IMR-90 (cell line): ENCODE results near the gene AVPR1A. TPM values are rescaled to one million over a fixed set of nuclear protein-coding genes. Genes with fewer than 3 reads are reported as not detected.

Experiments used
- ATAC-seq: fragments of 200-7000 bp; cut with Tn5 transposase; 2 replicates; pipeline ENCODE4 v1.9.1; 2020; ENCODE audit warnings: low read depth, mild to moderate bottlenecking, moderate library complexity
- BruUV-seq: library from RNA; stranded (reverse); fragments of 400-500 nt; replicated peaks from 2 replicates; lab custom pipeline; 2021; lab: Mats Ljungman, UMichigan
- CTCF ChIA-PET: fragments of 300-600 bp; formaldehyde crosslinking; extraction: SDS; loops from one replicate; lab custom pipeline; 2021; ENCODE audit warnings: antibody characterized with exemption; lab: Yijun Ruan, JAX
- POLR2A ChIA-PET: fragments of 300-600 bp; sonication (Branson Sonifier 250); formaldehyde crosslinking; loops from one replicate; lab custom pipeline; 2022; ENCODE audit warnings: antibody characterized with exemption; ENCODE audit not compliant: unreplicated experiment; lab: Charles Lee
- DNase-seq: peaks from one replicate; pipeline ENCODE4 v3.0.0; 2013
- H2AFZ ChIP-seq: replicated peaks from 2 replicates; pipeline ENCODE3; 2013; ENCODE audit warnings: low read length, mild to moderate bottlenecking; ENCODE audit not compliant: poor library complexity
- H2AK5ac ChIP-seq: 2 replicates; pipeline ENCODE4 v1.6.1; 2013; ENCODE audit warnings: low read depth, low read length, inconsistent platforms
- H2AK9ac ChIP-seq: replicated peaks from 2 replicates; pipeline ENCODE3; 2013; ENCODE audit warnings: mild to moderate bottlenecking, low read depth, low read length, moderate library complexity; ENCODE audit not compliant: poor library complexity
- H2BK120ac ChIP-seq: 2 replicates; pipeline ENCODE4 v1.6.1; 2013; ENCODE audit warnings: low read depth, low read length, inconsistent platforms
- H2BK15ac ChIP-seq: 3 replicates; pipeline ENCODE4 v1.6.1; 2013; ENCODE audit warnings: low read depth, low read length, inconsistent platforms
- H2BK20ac ChIP-seq: 2 replicates; pipeline ENCODE4 v1.6.1; 2013; ENCODE audit warnings: low read depth, mild to moderate bottlenecking, inconsistent platforms, low read length, moderate library complexity
- H2BK5ac ChIP-seq: 2 replicates; pipeline ENCODE4 v1.6.1; 2013; ENCODE audit warnings: mild to moderate bottlenecking, low read depth, low read length, inconsistent platforms; ENCODE audit not compliant: poor library complexity, severe bottlenecking
- H3K14ac ChIP-seq: replicated peaks from 2 replicates; pipeline ENCODE4 v1.6.1; 2013; ENCODE audit warnings: low read depth, low read length, inconsistent platforms
- H3K18ac ChIP-seq: 2 replicates; pipeline ENCODE4 v1.6.1; 2013; ENCODE audit warnings: low read depth, low read length, control low read depth
- H3K23ac ChIP-seq: 2 replicates; pipeline ENCODE4 v1.6.1; 2013; ENCODE audit warnings: low read depth, low read length, inconsistent platforms
- H3K27ac ChIP-seq: 2 replicates; pipeline ENCODE4 v1.5.1; 2013; ENCODE audit warnings: mild to moderate bottlenecking, control low read depth, low read length; ENCODE audit not compliant: insufficient read depth
- H3K27me3 ChIP-seq: 2 replicates; pipeline ENCODE4 v1.6.1; 2013; ENCODE audit warnings: low read length; ENCODE audit not compliant: control insufficient read depth, insufficient read depth
- H3K36me3 ChIP-seq: 2 replicates; pipeline ENCODE4 v1.6.1; 2013; ENCODE audit warnings: low read length, mixed read lengths; ENCODE audit not compliant: control insufficient read depth, insufficient read depth
- H3K4ac ChIP-seq: 2 replicates; pipeline ENCODE4 v1.6.1; 2013; ENCODE audit warnings: low read depth, low read length, inconsistent platforms
- H3K4me1 ChIP-seq: 2 replicates; pipeline ENCODE4 v1.6.1; 2013; ENCODE audit warnings: low read length, mixed read lengths; ENCODE audit not compliant: control insufficient read depth, insufficient read depth
- H3K4me2 ChIP-seq: 2 replicates; pipeline ENCODE4 v1.6.1; 2013; ENCODE audit warnings: low read depth, mild to moderate bottlenecking, control low read depth, low read length, moderate library complexity
- H3K4me3 ChIP-seq: 2 replicates; pipeline ENCODE4 v1.5.1; 2013; ENCODE audit warnings: low read depth, mild to moderate bottlenecking, control low read depth, low read length, moderate library complexity; ENCODE audit not compliant: insufficient read depth
- H3K56ac ChIP-seq: 2 replicates; pipeline ENCODE4 v1.6.1; 2013; ENCODE audit warnings: low read length, inconsistent platforms; ENCODE audit not compliant: insufficient read depth; ENCODE audit errors: extremely low read depth
- H3K79me1 ChIP-seq, 2 experiments: 2 replicates each; pipeline ENCODE4 v1.6.1; 2013; ENCODE audit warnings: low read length in 2 of 2, inconsistent platforms in 1 of 2, low read depth in 1 of 2
- H3K9ac ChIP-seq: 2 replicates; pipeline ENCODE4 v1.6.1; 2013; ENCODE audit warnings: low read depth, low read length, control low read depth
- H3K9me1 ChIP-seq: 2 replicates; pipeline ENCODE4 v1.6.1; 2013; ENCODE audit warnings: low read length, inconsistent platforms; ENCODE audit not compliant: insufficient read depth
- H3K9me3 ChIP-seq: 2 replicates; pipeline ENCODE4 v1.6.1; 2013; ENCODE audit warnings: low read length; ENCODE audit not compliant: control insufficient read depth, insufficient read depth
- H4K20me1 ChIP-seq: 2 replicates; pipeline ENCODE4 v1.6.1; 2013; ENCODE audit warnings: low read length, inconsistent platforms; ENCODE audit not compliant: insufficient read depth
- H4K5ac ChIP-seq: 2 replicates; pipeline ENCODE4 v1.6.1; 2013; ENCODE audit warnings: mild to moderate bottlenecking, low read depth, low read length, control low read depth
- H4K8ac ChIP-seq, 2 experiments: 2 replicates each; pipeline ENCODE4 v1.6.1; 2013; ENCODE audit warnings: low read depth in 2 of 2, low read length in 2 of 2, control low read depth in 1 of 2, inconsistent platforms in 1 of 2
- H4K91ac ChIP-seq: 2 replicates; pipeline ENCODE4 v1.6.1; 2013; ENCODE audit warnings: low read depth, low read length, inconsistent platforms; ENCODE audit not compliant: insufficient read depth
- BHLHE40 ChIP-seq: fragments of 150-350 bp; IDR thresholded peaks from 2 replicates; pipeline ENCODE4 v1.6.1; 2016; ENCODE audit warnings: mild to moderate bottlenecking, low read depth, low read length
- CEBPB ChIP-seq: IDR thresholded peaks from 2 replicates; pipeline ENCODE4 v1.6.1; 2012; ENCODE audit warnings: low read depth, low read length, improper control_type of control experiment
- CHD1 ChIP-seq: IDR thresholded peaks from 2 replicates; pipeline ENCODE4 v1.6.1; 2012; ENCODE audit warnings: low read depth, low read length, improper control_type of control experiment
- CTCF ChIP-seq: conservative IDR thresholded peaks from 2 replicates; pipeline ENCODE4 v1.5.1; 2012; ENCODE audit warnings: mild to moderate bottlenecking, low read depth, low read length, improper control_type of control experiment
- ELK1 ChIP-seq: fragments of 150-350 bp; IDR thresholded peaks from 2 replicates; pipeline ENCODE4 v1.6.1; 2016; ENCODE audit warnings: low read depth, mild to moderate bottlenecking, low read length, moderate library complexity, borderline replicate concordance
- FOS ChIP-seq: fragments of 150-350 bp; IDR thresholded peaks from 2 replicates; pipeline ENCODE4 v1.6.1; 2016; ENCODE audit warnings: low read depth, low read length
- MAFK ChIP-seq: IDR thresholded peaks from 2 replicates; pipeline ENCODE4 v1.6.1; 2012; ENCODE audit warnings: low read depth, low read length, improper control_type of control experiment
- MAZ ChIP-seq: IDR thresholded peaks from 2 replicates; pipeline ENCODE4 v1.6.1; 2012; ENCODE audit warnings: low read depth, mild to moderate bottlenecking, low read length, improper control_type of control experiment, moderate library complexity, borderline replicate concordance
- MXI1 ChIP-seq: IDR thresholded peaks from 2 replicates; pipeline ENCODE4 v1.6.1; 2012; ENCODE audit warnings: low read depth, mild to moderate bottlenecking, low read length, moderate library complexity, borderline replicate concordance
- NFE2L2 ChIP-seq: fragments of 150-350 bp; IDR thresholded peaks from 2 replicates; pipeline ENCODE4 v1.6.1; 2016; ENCODE audit warnings: low read depth, mild to moderate bottlenecking, low read length
- POLR2A ChIP-seq: IDR thresholded peaks from 2 replicates; pipeline ENCODE4 v1.6.1; 2012; ENCODE audit warnings: mild to moderate bottlenecking, low read depth, low read length
- RAD21 ChIP-seq: IDR thresholded peaks from 2 replicates; pipeline ENCODE4 v1.6.1; 2012; ENCODE audit warnings: low read length, improper control_type of control experiment
- RCOR1 ChIP-seq: IDR thresholded peaks from 2 replicates; pipeline ENCODE4 v1.6.1; 2012; ENCODE audit warnings: mild to moderate bottlenecking, low read length, improper control_type of control experiment; ENCODE audit not compliant: insufficient replicate concordance
- RFX5 ChIP-seq: IDR thresholded peaks from 2 replicates; pipeline ENCODE4 v1.8.0; 2012; ENCODE audit warnings: low read depth, mild to moderate bottlenecking, low read length, moderate library complexity
- SMC3 ChIP-seq: fragments of 150-350 bp; IDR thresholded peaks from 2 replicates; pipeline ENCODE4 v1.6.1; 2016; ENCODE audit warnings: low read depth, mild to moderate bottlenecking, antibody characterized with exemption, low read length, moderate library complexity
- USF2 ChIP-seq: fragments of 150-350 bp; IDR thresholded peaks from 2 replicates; pipeline ENCODE4 v1.6.1; 2017; ENCODE audit warnings: mild to moderate bottlenecking, antibody characterized with exemption, low read length, low read depth
- dilution Hi-C: fragments of 300-500 bp; cut with HindIII; formaldehyde crosslinking; loops from one replicate; pipeline ENCODE4 v1.14.3; 2018; ENCODE audit warnings: low sequenced_read_pairs; ENCODE audit not compliant: unreplicated experiment
- in situ Hi-C: fragments of 300-500 bp; cut with MboI; formaldehyde crosslinking; loops from 3 replicates; pipeline ENCODE4 v1.14.3; 2019; ENCODE audit warnings: low sequenced_read_pairs, inconsistent platforms, mixed read lengths
- intact Hi-C: fragments of 100-400 bp; cut with micrococcal nuclease; formaldehyde crosslinking; loops from 2 replicates; pipeline ENCODE4 v1.10.0; 2022
- polyA plus RNA-seq, 3 experiments: library from polyadenylated mRNA; depleted of rRNA; stranded (reverse); fragments of >200 nt; gene quantifications; 2 replicates each; pipeline ENCODE4 v1.2.3, GENCODE V29; 2012; ENCODE audit warnings: low replicate concordance in 1 of 3
- total RNA-seq: library from RNA; depleted of rRNA; stranded (reverse); fragments of >200 nt; gene quantifications from 2 replicates; pipeline ENCODE4 v1.2.3, GENCODE V29; 2012

Gene AVPR1A
- total and polyA plus RNA-seq, 2 of the 4 experiments (the other 2 are of a cell fraction), result not detected

- Histone ChIP-seq H3K9ac (no peak overlapping the region), H4K91ac (no peak overlapping the region), H2AFZ (no peak overlapping the region), H3K9me1 (no peaks in the 10 kb centered on the region), H3K4ac (no peak overlapping the region), H3K27ac (no peak overlapping the region), H2BK15ac (no peak overlapping the region), H4K20me1 (no peaks in the 10 kb centered on the region), H3K36me3 (no peaks in the 10 kb centered on the region), H2BK120ac (no peak overlapping the region), H4K5ac (no peak overlapping the region), H3K23ac (no peak overlapping the region), H3K27me3 (no peaks in the 10 kb centered on the region), H3K4me1 (no peaks in the 10 kb centered on the region), H3K14ac (no peak overlapping the region), H3K79me1 (no peaks in the 10 kb centered on the region), H3K4me3 (no peak overlapping the region), H3K56ac (no peak overlapping the region), H2AK9ac (no peak overlapping the region), H3K18ac (no peak overlapping the region), H2BK20ac (no peak overlapping the region), H3K4me2 (no peak overlapping the region), H3K9me3 (no peaks in the 10 kb centered on the region), H2AK5ac (no peak overlapping the region), H2BK5ac (no peak overlapping the region), H4K8ac (no peak overlapping the region)
- BruUV-seq, result no TSS peak
- CTCF ChIA-PET, result no interaction called here
- POLR2A ChIA-PET, result no interaction called here
- intact Hi-C loops (no loop called here), dilution Hi-C loops (no loop called here), in situ Hi-C loops (no loop called here)
- no peak for DNase-seq
- TF ChIP-seq MAFK (no peak), SMC3 (no peak), MAZ (no peak), MXI1 (no peak), RFX5 (no peak), CEBPB (no peak), CTCF (no peak), FOS (no peak), RAD21 (no peak), USF2 (no peak), RCOR1 (no peak), BHLHE40 (no peak), POLR2A (no peak), ELK1 (no peak), NFE2L2 (no peak), CHD1 (no peak)
- ATAC-seq, result no peak
Measured at GRCh38 chr12:63170321-63170720, 19.3 kb upstream of the AVPR1A start.
